GM18873 (cell line): ENCODE data around the gene SLC43A3.
"Not testable (repeated sequence)": the region's sequence is repeated elsewhere in the genome, so short reads cannot be mapped to it uniquely, and the experiment has no call there.

Experiments
- ATAC-seq: cut with Tn5 transposase; IDR thresholded peaks from one replicate; pipeline ENCODE4 v1.9.1; 2021; ENCODE audit warnings: mild to moderate bottlenecking, moderate library complexity, moderate number of reproducible peaks; ENCODE audit not compliant: unreplicated experiment, low FRiP score

Gene SLC43A3

GRCh38 chr11:57407941-57408475, 18.9 kb downstream of the SLC43A3 start:
- ATAC-seq = no peak

GRCh38 chr11:57407010-57407920, 19.7 kb downstream of the SLC43A3 start:
- ATAC-seq = no peak

DNA sequence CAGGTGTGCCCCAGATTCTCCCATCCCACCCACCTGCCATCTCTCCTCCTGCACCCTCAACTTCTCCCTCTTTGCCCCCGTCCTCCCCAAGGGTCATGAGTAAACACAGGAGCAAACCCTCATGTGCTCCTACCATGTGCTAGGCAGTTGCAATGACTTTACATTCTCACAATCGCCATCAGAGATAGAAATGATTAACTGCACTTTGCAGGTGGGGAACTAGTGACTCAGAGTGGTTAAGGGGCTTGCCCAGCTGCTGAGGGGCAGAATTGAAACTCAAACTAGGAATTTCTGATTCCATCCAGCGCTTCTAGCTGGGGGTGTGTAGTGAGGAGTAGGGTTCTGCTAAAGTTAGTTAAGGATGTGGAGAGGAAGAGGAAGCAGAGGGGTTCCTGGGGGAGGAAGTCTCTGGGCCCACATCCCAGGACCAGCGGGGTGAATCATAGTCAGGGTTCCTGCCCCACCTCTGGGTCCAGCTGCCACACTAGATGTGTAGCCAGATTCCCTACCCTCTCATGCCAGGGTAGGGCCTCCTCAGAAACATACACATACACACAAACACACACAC, 20.5 kb downstream of the SLC43A3 start:
- peak; percentile 82 for ATAC-seq

GRCh38 chr11:57405271-57405860, 21.6 kb downstream of the SLC43A3 start:
- no peak for ATAC-seq

- no peak for ATAC-seq
Measured at GRCh38 chr11:57403802-57404147, 23.1 kb downstream of the SLC43A3 start.

DNA sequence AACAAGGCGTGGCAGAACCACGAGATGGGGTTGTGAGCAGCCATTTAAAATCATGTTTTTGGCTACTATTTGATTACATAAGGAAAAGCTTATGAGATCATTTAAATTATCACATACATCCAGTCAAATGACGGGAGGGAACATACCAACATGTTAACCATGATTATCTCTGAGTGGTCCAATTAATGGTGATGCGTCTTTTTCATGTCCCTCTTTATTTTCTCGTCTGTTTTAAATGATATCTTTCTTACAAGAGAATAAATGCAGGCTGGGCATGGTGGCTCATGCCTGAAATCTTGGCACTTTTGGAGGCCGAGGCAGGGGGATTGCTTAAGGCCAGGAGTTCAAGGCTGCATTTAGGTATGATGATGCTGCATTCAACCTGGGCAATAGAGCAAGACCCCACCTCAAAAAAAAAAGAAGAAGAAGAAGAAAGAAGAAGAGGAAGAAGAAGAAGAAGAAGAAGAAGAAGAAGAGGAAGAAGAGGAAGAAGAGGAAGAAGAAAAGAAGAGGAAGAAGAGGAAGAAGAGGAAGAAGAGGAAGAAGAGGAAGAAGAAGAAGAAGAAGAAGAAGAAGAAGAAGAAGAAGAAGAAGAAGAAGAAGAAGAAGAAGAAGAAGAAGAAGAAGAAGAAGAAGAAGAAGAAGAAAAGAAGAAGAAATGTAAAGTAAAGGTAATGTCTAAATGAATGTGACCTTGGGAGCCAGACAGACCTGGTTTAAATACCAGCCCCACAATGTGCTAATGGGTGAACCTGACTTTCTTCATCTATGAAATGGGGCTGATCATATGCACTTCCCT, 23.7 kb downstream of the SLC43A3 start:
- ATAC-seq = not testable (repeated sequence)

DNA sequence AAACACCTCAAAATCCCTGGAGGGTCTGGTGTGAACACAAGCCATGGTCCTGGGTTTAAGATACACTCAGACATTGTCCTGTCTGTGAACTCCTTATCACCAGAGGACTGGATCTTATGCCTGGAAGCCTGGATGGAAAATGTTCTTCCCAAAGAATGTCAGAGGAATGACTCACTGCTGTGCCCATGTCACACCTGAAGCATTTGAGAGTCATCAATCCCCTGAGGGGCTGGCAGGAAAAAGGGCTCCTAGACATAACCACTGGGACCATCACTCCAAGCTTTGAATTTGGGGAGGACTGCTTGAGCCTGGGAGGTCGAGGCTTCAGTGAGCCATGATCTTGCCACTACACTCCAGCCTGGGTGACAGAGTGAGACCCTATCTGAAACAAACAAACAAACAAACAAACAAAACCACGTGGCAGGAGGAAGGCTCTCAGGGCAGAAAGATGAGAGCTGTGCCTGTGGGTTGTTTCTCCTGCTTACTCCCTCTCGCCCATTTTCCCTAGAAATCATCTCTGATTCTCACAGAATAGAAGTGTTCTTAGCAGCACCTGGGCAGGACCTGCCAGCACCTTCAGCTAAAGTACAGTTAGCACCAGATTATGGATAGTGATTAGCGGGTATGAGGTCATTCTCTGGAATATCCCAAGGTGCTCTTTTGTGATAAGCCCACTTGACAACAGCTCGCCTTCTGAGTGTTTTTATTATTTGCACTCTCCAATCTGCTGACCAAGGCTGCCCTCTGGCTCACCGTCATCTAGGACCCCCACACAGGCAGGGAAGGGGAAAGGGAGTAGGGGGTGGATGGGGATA, 24.5 kb downstream of the SLC43A3 start:
- ATAC-seq = no peak

DNA sequence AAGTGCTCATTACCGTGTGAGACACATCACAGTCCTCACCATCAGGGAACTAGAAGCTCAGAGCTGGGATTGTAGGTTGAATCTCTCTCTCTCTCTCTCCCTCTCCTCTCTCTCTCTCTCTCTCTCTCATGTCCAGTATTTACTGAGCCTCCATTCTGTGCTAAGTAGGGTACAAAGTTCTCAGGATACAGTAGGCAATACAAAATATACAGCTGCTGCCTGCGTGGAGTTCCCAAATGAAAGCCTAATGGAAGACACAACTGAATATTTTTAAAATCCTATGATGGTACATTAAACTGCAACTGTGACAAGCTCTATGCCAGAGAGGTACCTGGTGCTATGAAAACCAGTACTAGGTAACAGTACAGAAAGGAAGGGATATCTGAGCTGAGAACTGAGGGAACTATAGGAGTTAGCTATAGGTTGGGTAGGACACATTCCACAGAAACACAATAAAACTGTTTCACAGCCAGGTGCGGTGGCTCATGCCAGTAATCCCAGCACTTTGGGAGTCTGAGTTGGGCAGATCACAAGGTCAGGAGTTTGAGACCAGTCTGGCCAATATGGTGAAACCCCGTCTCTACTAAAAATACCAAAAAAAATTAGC, 26.8 kb downstream of the SLC43A3 start:
- ATAC-seq = no peak

GRCh38 chr11:57399221-57399620, 27.7 kb downstream of the SLC43A3 start:
- ATAC-seq = no peak

GRCh38 chr11:57397394-57397990, 29.4 kb downstream of the SLC43A3 start:
- no peak for ATAC-seq

DNA sequence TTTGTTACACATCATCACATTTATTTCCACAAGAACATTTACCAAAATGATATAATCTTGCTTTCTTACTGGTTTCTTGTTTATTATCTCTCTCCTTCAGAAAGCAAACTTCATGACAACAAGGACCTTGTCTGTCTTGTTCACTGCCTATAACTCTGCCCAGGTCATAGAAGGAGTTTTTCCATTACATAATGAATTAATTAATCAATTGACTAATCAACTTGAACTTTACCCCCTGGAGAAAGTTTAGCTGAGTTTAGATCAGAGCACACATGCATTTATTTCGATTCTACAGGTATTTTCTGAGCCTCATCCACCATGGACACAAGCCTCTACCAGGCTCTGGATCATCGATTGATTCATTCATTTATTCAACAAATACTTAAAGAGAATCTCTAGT, 30.2 kb downstream of the SLC43A3 start:
- ATAC-seq = no peak

DNA sequence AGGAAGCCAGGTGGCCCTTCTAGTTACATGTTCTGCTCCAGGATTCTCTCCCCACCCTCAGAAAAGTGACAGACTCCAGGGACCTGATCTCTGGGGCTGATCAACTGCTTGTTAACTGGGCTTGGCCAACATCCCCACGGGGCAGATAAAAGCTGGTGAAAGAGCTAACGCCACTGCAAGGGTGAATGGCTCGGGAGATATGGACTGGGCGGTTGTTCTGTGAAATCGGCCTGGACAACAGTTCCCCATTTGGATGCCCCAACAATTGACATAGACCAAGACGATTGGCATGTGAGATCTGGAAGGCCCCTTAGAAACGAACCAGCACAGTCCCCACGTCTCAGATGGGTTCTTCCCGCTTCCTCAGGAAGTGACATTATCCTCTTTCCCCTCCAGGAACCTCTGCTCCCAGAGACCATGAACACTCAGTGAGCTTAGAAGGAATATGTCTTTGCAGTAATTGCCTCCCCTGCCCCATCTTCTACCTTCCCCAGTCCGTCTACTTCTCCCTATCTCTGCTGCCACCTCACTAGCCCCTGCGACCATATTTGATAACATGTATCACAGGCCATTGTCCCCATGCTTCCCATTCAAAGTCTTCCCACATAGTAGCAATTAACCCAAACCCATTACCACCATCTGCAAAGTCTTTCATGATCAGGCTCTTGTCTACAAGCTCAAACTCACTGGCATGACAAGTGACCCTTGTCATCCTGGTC, 30.9 kb downstream of the SLC43A3 start:
- no peak for ATAC-seq

DNA sequence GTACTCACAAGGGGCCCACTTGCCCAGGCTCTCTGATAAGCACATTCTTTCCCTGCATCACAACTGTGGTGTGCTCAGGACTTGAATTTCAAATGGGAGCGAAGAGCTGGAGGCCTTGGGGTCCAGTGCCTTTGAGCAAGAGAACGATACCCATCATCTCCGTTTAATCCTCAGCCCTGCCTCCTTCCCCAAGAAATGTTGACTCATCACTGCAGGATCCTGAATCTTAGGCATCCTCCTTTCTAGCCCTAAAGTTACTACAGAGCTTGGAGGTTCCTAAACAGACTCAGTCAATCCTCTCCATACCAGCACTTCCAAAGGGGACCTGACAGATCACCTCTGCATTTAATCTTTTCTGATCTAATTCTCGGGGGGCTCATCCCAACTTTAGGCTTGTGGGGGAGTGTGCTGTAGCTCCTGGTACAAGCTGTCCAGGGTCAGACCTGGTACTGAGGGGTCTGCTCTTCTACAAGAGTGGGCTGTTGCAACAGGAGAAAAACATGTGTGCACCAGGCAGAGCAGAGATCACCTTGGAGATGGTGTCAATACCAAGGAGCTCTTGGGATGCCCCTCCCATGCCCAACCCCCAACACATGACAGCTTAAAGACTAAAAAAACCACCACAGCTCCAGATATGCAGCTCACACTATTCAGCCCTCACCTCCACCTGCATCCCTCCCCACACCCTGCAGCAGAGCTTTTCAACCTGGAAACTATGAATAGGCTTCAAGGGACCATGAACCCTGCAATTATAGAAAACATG, 32.5 kb downstream of the SLC43A3 start:
- no peak for ATAC-seq

DNA sequence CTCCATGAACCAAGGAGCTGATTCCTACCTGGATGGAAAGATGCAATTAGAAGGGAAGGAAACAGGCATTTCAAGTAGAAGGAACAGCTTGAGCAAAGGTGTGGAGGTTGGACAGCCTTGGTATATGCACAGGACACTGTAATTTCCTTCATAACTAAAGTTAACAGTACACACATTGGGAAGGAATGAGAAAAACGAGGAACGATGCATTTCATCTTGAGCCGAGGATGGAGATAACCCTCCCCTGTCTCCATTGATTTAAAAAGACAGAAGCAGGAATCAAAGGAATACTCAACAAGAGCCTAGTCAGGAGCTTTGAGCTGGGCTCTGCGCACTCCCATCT, 34.2 kb downstream of the SLC43A3 start:
- no peak for ATAC-seq

DNA sequence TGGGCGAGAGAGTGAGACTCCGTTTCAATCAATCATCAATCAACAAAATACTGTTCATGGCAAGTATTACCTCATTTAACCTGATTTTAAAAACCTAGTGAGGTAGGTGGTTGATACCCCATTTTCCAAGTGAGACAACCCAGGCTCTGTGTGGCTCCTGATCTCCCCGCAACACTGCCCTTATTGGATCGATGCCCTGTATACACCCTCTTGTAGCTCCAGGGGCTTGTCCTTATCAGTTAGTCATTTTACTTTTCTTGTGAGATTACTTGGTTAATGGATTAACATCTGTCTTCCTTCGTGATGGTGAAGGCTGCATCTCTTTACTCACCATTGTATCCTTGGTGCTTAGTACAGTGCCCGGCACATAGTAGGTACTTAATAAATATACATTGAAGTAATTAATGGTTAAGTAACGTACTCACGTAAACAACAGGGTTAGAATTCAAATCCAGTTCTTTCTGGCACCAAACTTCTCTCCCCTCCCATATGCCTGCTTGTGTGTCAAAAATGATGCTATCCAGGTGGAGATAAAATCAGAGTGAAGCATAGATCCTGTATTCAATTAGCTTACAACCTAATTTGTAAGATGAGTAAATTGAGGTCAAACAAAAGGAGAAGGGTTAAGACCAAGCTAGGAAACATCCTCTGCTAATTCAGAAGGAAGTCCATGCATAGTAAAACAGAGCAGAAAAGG, 34.7 kb downstream of the SLC43A3 start:
- ATAC-seq = no peak

- ATAC-seq = no peak
Measured at GRCh38 chr11:57391539-57391938, 35.4 kb downstream of the SLC43A3 start.

DNA sequence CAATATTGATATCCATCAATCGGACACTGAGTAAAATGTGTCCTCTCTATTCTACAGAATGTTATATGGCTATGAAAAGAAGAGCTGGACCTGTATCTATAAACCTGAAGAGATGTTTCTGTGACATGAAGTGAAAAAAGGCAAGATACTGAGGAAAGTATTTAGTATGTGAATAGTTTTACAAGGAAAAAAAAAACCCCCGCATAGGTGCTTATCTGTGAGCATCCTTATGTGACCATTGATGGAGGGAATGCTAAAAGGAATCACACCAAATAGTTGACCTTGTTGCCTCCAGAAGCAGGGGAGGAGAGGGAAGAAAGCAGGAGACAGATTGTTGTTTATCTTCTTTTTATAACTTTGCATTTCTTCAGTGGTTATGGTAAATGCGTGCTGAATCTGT, 35.8 kb downstream of the SLC43A3 start:
- no peak for ATAC-seq
